OCI-LY7 (cell line): Measurements from ENCODE around the gene ITK.

ENCODE experiments used
- EZH2phosphoT487 ChIP-seq: fragments of 200-600 bp; sonication (generic); IDR thresholded peaks from 2 replicates; pipeline ENCODE4 v1.6.1; 2018; ENCODE audit warnings: low read depth, borderline replicate concordance, mild to moderate bottlenecking, mixed run types, antibody characterized with exemption, low read length, moderate library complexity, mixed read lengths
- TF ChIP-seq, protein P1 (sequence below): fragments of 200-600 bp; sonication (generic); conservative IDR thresholded peaks from 2 replicates; pipeline ENCODE4 v1.5.1; 2014; ENCODE audit warnings: mild to moderate bottlenecking, antibody characterized with exemption, low read length, moderate library complexity, mixed read lengths

DNA sequence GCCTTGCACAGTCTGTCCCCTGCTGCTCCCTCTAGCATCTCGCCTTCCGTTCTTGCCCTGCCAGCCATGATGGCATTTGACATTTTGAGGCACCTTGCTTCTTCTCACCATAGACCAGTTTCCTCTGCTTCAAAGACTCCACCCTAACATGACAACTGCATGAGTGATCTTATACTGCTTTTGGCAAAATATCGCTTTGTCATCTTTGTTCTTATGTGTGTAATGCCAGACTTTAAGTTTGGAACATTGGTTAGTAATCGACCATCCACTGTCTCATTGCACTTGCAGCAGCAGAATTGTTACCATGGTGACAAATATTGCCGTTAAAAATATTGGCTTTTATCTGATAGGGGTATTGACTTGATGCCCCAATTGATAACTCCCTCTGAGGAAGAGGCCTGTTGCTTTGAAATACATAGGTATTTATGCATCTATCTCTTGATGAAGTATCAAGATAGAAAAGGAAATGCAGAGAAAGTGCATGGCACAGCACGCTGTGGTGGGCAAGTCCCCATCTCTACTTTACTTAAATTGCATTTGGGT lies 21.4 kb upstream of the ITK start:
- TF ChIP-seq, protein P1, sequence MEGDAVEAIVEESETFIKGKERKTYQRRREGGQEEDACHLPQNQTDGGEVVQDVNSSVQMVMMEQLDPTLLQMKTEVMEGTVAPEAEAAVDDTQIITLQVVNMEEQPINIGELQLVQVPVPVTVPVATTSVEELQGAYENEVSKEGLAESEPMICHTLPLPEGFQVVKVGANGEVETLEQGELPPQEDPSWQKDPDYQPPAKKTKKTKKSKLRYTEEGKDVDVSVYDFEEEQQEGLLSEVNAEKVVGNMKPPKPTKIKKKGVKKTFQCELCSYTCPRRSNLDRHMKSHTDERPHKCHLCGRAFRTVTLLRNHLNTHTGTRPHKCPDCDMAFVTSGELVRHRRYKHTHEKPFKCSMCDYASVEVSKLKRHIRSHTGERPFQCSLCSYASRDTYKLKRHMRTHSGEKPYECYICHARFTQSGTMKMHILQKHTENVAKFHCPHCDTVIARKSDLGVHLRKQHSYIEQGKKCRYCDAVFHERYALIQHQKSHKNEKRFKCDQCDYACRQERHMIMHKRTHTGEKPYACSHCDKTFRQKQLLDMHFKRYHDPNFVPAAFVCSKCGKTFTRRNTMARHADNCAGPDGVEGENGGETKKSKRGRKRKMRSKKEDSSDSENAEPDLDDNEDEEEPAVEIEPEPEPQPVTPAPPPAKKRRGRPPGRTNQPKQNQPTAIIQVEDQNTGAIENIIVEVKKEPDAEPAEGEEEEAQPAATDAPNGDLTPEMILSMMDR = no peak
- TF ChIP-seq EZH2phosphoT487 = no peak
